Measurements from ENCODE around the gene HES4. TPM values are rescaled to one million over a fixed set of nuclear protein-coding genes. Genes with fewer than 3 reads are reported as not detected.

The HES4 gene
- polyA plus RNA-seq, 1 of the 3 experiments (the other 2 are of a cell fraction): 4.7 TPM

- no peak overlapping the region for H3K4me2 ChIP-seq
- H3K9me2 ChIP-seq: no peaks in the 10 kb centered on the region
- no peak overlapping the region for H3K27ac ChIP-seq (ENCODE audit: low read depth in 2 of 2, low read length in 1 of 2)
- ChIA-PET CTCF (interaction anchor here (0.5 to 1.5 kb wide), 9 partner anchors 10 to 57 kb away, joined by 3 to 12 read pairs (median 3); no protein-coding TSS in a partner anchor), POLR2A (no interaction called here)
- H3K9ac ChIP-seq: no peak overlapping the region
- 82% methylated on average over 2 of the region's 15 CpGs for WGBS (ENCODE audit: low lambda C conversion rate)
- DNase-seq: no peak
- H3K4me1 ChIP-seq (ENCODE audit: control insufficient read depth in 1 of 2, insufficient read depth in 2 of 2, low read depth in 1 of 2, low read length in 1 of 2): peaks cover 0 to under 1% of the 10 kb centered on the region in 2 experiments; a peak in 1 of 4 replicates
- H4K20me1 ChIP-seq (ENCODE audit: insufficient read depth): 0 out of 2 replicates have a peak, but pooled peaks cover 11% of the 10 kb centered on the region
- H2AFZ ChIP-seq (ENCODE audit: low read depth): no peak overlapping the region
- no peak for TF ChIP-seq EZH2phosphoT487 (IDR thresholded peaks at IDR 0.05; ENCODE audit: borderline replicate concordance, low read depth)
- TF ChIP-seq EP300 (IDR thresholded peaks at IDR 0.05; ENCODE audit: borderline replicate concordance in 1 of 2, low read depth in 1 of 2, low read length in 1 of 2): no peak
- TF ChIP-seq USF1 (IDR thresholded peaks at IDR 0.05; ENCODE audit: borderline replicate concordance, low read depth): no peak
- TF ChIP-seq ELF1 (IDR thresholded peaks at IDR 0.05): no peak
- TF ChIP-seq CHD2 (IDR thresholded peaks at IDR 0.05; ENCODE audit: low read length, partially characterized antibody): no peak
- no peak for TF ChIP-seq FOXJ3 (CRISPR knock-in tag; IDR thresholded peaks at IDR 0.05)
- TF ChIP-seq TAF1 (IDR thresholded peaks at IDR 0.05; ENCODE audit: borderline replicate concordance, low read depth, low read length): no peak
- TF ChIP-seq MXI1 (IDR thresholded peaks at IDR 0.05; ENCODE audit: low read depth, low read length): no peak
- no peak for TF ChIP-seq IRF3 (IDR thresholded peaks at IDR 0.05; ENCODE audit: low read depth, low read length)
- no peak for TF ChIP-seq RAD21 (IDR thresholded peaks at IDR 0.05; ENCODE audit: low read length)
- no peak for TF ChIP-seq PBX3 (IDR thresholded peaks at IDR 0.05)
- no peak for TF ChIP-seq FOSL2 (IDR thresholded peaks at IDR 0.05; ENCODE audit: borderline replicate concordance, low read depth)
- TF ChIP-seq RCOR1 (IDR thresholded peaks at IDR 0.05; ENCODE audit: low read length): no peak
- no peak for TF ChIP-seq USF2 (IDR thresholded peaks at IDR 0.05; ENCODE audit: borderline replicate concordance, low read depth, low read length)
- no peak for TF ChIP-seq RXRA (IDR thresholded peaks at IDR 0.05; ENCODE audit: borderline replicate concordance, low read depth)
- no peak for TF ChIP-seq GATA2 (CRISPR knock-in tag; IDR thresholded peaks at IDR 0.05)
- TF ChIP-seq JUND (IDR thresholded peaks at IDR 0.05): no peak
- no peak for TF ChIP-seq TCF12 (IDR thresholded peaks at IDR 0.05)
- TF ChIP-seq GABPA (IDR thresholded peaks at IDR 0.05; ENCODE audit: low read depth): no peak
- no peaks in the 10 kb centered on the region for H3K27me3 ChIP-seq (ENCODE audit: insufficient read depth)
- H3K36me3 ChIP-seq (replicated peaks in 1 of 2; ENCODE audit: control insufficient read depth in 1 of 2, insufficient read depth in 2 of 2, low read length in 1 of 2): peaks cover 0 to 97% of the 10 kb centered on the region in 2 experiments
- H3K9me3 ChIP-seq: no peaks in the 10 kb centered on the region
- peaks cover 2% of the 10 kb centered on the region; the same call in 1 of the 2 replicates for H3K79me2 ChIP-seq (ENCODE audit: insufficient read depth)
- H3F3A ChIP-seq (replicated peaks; ENCODE audit: insufficient read depth): no peaks in the 10 kb centered on the region
- H3K4me3 ChIP-seq (ENCODE audit: low read depth in 2 of 2, low read length in 1 of 2): no peak overlapping the region
Observed at GRCh38 chr1:952201-952600, 47.7 kb downstream of the HES4 start.
